Measurements from ENCODE around the gene HNRNPA2B1. TPM values are rescaled to one million over a fixed set of nuclear protein-coding genes. Genes with fewer than 3 reads are reported as not detected.

The HNRNPA2B1 gene
- total RNA-seq, 1 experiment from 2014 or later: 1,137 TPM

- no peak overlapping the region for H3K56ac ChIP-seq (ENCODE audit: insufficient read length, low read depth, low read length)
- H3K4me2 ChIP-seq (ENCODE audit: insufficient read depth, insufficient read length, low read length): no peak overlapping the region
- H4K91ac ChIP-seq (ENCODE audit: insufficient read length, low read depth, low read length): no peak overlapping the region
- H3K9me3 ChIP-seq (ENCODE audit: control insufficient read depth, low read depth, low read length): no peaks in the 10 kb centered on the region
- WGBS (ENCODE audit: extremely low coverage, insufficient read length, low lambda C conversion rate): no CpG with 5 or more reads among the region's 1 CpG
- no peak overlapping the region for H3K4ac ChIP-seq (ENCODE audit: low read depth, low read length)
- TF ChIP-seq CTCF (conservative IDR thresholded peaks at IDR 0.05): no peak
- H3K23me2 ChIP-seq (ENCODE audit: insufficient read length, low read depth, low read length, poor library complexity, severe bottlenecking): no peaks in the 10 kb centered on the region
- no peak overlapping the region for H2AK5ac ChIP-seq (ENCODE audit: insufficient read length, low read length)
- H3K27ac ChIP-seq (ENCODE audit: insufficient read length, low read depth, low read length): no peak overlapping the region
- no peak overlapping the region for H2BK20ac ChIP-seq (ENCODE audit: low read depth, low read length, poor library complexity, severe bottlenecking)
- no peak overlapping the region for H2BK15ac ChIP-seq (ENCODE audit: low read depth, low read length)
- H2AFZ ChIP-seq (ENCODE audit: low read length): no peak overlapping the region
- H4K20me1 ChIP-seq (ENCODE audit: control insufficient read depth, insufficient read depth, insufficient read length): no peaks in the 10 kb centered on the region
- peaks cover 14% of the 10 kb centered on the region for H3K79me1 ChIP-seq (ENCODE audit: insufficient read depth, low read depth, low read length, poor library complexity, severe bottlenecking)
- Mint-ChIP-seq H3K9me3 (peaks cover 0 to 34% of the 10 kb centered on the region in 2 experiments; a peak in 4 of 5 replicates), H3K36me3 (ENCODE audit: insufficient read depth in 1 of 3, low read depth in 3 of 3) (peaks cover 28 to 65% (median 32%) of the 10 kb centered on the region in 3 experiments), H3K27me3 (ENCODE audit: low read depth) (no peaks in the 10 kb centered on the region), H3K4me1 (peaks cover 18 to 24% of the 10 kb centered on the region in 2 experiments), H3K4me3 (no peak overlapping the region), H3K27ac (no peak overlapping the region)
- H2BK12ac ChIP-seq (ENCODE audit: insufficient read length, low read depth, low read length): no peak overlapping the region
- no peak overlapping the region for H3K9ac ChIP-seq (ENCODE audit: extremely low read depth, insufficient read length, low read length)
- DNase-seq: no peak
- no peak overlapping the region for H3K14ac ChIP-seq (ENCODE audit: insufficient read depth, low read length)
- H4K8ac ChIP-seq (replicated peaks; ENCODE audit: insufficient read length, low read depth, low read length): no peak overlapping the region
- no peak overlapping the region for H3K18ac ChIP-seq (ENCODE audit: insufficient read length, low read depth, low read length)
- no peak overlapping the region for H3K23ac ChIP-seq (ENCODE audit: insufficient read length, low read depth, low read length)
- H3K27me3 ChIP-seq (ENCODE audit: insufficient read depth, low read length): no peaks in the 10 kb centered on the region
- peaks cover 10% of the 10 kb centered on the region for H3K4me1 ChIP-seq (ENCODE audit: insufficient read depth, low read length)
- H3T11ph ChIP-seq (ENCODE audit: low read length): no peak overlapping the region
- H2BK120ac ChIP-seq (ENCODE audit: low read depth, low read length, poor library complexity, severe bottlenecking): no peak overlapping the region
- no peak overlapping the region for H2BK5ac ChIP-seq (ENCODE audit: insufficient read length, low read length)
- H4K5ac ChIP-seq (ENCODE audit: insufficient read length, low read depth, low read length): no peak overlapping the region
- H3K79me2 ChIP-seq (ENCODE audit: insufficient read depth, low read length): peaks cover 47% of the 10 kb centered on the region
Observed at GRCh38 chr7:26170663-26171062, 29.9 kb downstream of the HNRNPA2B1 start.
